ENCODE measurements around the gene C22orf23.

Gene C22orf23

GRCh38 chr22:37971475-37972434 lies 18.4 kb upstream of the C22orf23 start:
- H3K36me3 ChIP-seq (ENCODE audit: control insufficient read depth, insufficient read depth, low read length): no peaks in the 10 kb centered on the region
- TF ChIP-seq, protein P1, sequence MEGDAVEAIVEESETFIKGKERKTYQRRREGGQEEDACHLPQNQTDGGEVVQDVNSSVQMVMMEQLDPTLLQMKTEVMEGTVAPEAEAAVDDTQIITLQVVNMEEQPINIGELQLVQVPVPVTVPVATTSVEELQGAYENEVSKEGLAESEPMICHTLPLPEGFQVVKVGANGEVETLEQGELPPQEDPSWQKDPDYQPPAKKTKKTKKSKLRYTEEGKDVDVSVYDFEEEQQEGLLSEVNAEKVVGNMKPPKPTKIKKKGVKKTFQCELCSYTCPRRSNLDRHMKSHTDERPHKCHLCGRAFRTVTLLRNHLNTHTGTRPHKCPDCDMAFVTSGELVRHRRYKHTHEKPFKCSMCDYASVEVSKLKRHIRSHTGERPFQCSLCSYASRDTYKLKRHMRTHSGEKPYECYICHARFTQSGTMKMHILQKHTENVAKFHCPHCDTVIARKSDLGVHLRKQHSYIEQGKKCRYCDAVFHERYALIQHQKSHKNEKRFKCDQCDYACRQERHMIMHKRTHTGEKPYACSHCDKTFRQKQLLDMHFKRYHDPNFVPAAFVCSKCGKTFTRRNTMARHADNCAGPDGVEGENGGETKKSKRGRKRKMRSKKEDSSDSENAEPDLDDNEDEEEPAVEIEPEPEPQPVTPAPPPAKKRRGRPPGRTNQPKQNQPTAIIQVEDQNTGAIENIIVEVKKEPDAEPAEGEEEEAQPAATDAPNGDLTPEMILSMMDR (IDR thresholded peaks at IDR 0.05): no peak
- no peaks in the 10 kb centered on the region for H3K79me2 ChIP-seq
- no peak overlapping the region for H2AFZ ChIP-seq
- H3K9me3 ChIP-seq (ENCODE audit: control insufficient read depth, low read length): no peaks in the 10 kb centered on the region
- H3K27ac ChIP-seq: no peak overlapping the region
- no peaks in the 10 kb centered on the region for H3K27me3 ChIP-seq (ENCODE audit: control insufficient read depth, insufficient read depth, low read length)
- H3K9ac ChIP-seq: no peak overlapping the region
- H3K4me3 ChIP-seq (ENCODE audit: low read depth, low read length): no peak overlapping the region
- no peak overlapping the region for H3K4me2 ChIP-seq (ENCODE audit: low read length)
- H3K4me1 ChIP-seq: no peaks in the 10 kb centered on the region

- TF ChIP-seq, protein P1 (IDR thresholded peaks at IDR 0.05): no peak
- Histone ChIP-seq H3K36me3 (ENCODE audit: control insufficient read depth, insufficient read depth, low read length) (no peaks in the 10 kb centered on the region), H3K4me3 (ENCODE audit: low read depth, low read length) (no peak overlapping the region), H3K9ac (no peak overlapping the region), H3K27ac (no peak overlapping the region), H3K4me1 (no peaks in the 10 kb centered on the region), H2AFZ (no peak overlapping the region), H3K79me2 (no peaks in the 10 kb centered on the region), H3K27me3 (ENCODE audit: control insufficient read depth, insufficient read depth, low read length) (no peaks in the 10 kb centered on the region), H3K9me3 (ENCODE audit: control insufficient read depth, low read length) (no peaks in the 10 kb centered on the region), H3K4me2 (ENCODE audit: low read length) (no peak overlapping the region)
Measured at GRCh38 chr22:37970864-37971263, 17.5 kb upstream of the C22orf23 start.

GRCh38 chr22:37968452-37969251 lies 15.3 kb upstream of the C22orf23 start:
- H3K4me1 ChIP-seq: no peaks in the 10 kb centered on the region
- no peak overlapping the region for H3K4me2 ChIP-seq (ENCODE audit: low read length)
- no peaks in the 10 kb centered on the region for H3K9me3 ChIP-seq (ENCODE audit: control insufficient read depth, low read length)
- no peaks in the 10 kb centered on the region for H3K79me2 ChIP-seq
- no peak overlapping the region for H2AFZ ChIP-seq
- TF ChIP-seq, protein P1 (IDR thresholded peaks at IDR 0.05): no peak
- no peaks in the 10 kb centered on the region for H3K36me3 ChIP-seq (ENCODE audit: control insufficient read depth, insufficient read depth, low read length)
- no peaks in the 10 kb centered on the region for H3K27me3 ChIP-seq (ENCODE audit: control insufficient read depth, insufficient read depth, low read length)
- no peak overlapping the region for H3K9ac ChIP-seq
- H3K27ac ChIP-seq: no peak overlapping the region
- H3K4me3 ChIP-seq (ENCODE audit: low read depth, low read length): no peak overlapping the region

DNA sequence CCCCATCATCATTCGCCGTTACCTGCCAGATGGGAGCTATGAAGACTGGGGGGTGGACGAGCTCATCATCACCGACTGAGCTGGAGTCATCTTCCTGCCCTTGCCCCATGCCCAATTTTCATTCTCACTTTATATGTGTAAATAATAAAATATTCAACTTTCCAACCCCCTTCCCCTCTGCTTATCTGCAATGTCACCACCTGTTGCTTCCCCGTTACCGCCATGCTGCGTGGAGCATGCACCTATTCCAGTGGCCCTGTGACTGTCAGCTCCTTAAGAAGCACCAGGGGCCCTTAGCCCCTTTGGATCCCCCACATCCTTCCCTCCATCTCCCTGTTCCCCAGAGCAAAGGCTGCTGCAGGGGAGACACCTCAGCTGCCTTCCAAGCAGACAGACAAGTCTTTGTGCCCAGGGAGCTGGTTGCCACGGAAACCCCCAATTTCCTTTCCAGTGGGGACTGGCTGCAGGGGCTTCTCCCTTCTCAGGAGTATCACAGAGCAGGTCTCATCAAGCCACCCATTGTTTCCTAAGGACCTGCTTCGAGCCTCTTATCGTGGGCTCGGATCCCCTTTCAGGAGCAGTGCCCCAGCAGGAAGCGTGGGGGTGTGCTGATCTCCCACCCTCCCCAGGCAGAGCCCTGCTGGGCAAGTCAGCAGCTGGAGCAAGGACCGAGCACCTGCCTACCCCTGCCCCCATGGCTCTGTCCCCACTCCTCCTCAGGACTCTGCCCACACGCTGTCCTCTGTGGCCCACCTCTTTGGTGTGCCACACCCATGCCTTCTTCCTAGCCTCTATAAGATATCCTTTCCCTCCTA lies 14.4 kb upstream of the C22orf23 start:
- Histone ChIP-seq H3K27me3 (ENCODE audit: control insufficient read depth, insufficient read depth, low read length) (no peaks in the 10 kb centered on the region), H3K27ac (no peak overlapping the region), H3K36me3 (ENCODE audit: control insufficient read depth, insufficient read depth, low read length) (no peaks in the 10 kb centered on the region), H3K9ac (no peak overlapping the region), H2AFZ (no peak overlapping the region), H3K4me2 (ENCODE audit: low read length) (no peak overlapping the region), H3K79me2 (no peaks in the 10 kb centered on the region), H3K9me3 (ENCODE audit: control insufficient read depth, low read length) (no peaks in the 10 kb centered on the region), H3K4me1 (no peaks in the 10 kb centered on the region), H3K4me3 (ENCODE audit: low read depth, low read length) (no peak overlapping the region)
- TF ChIP-seq, protein P1 (IDR thresholded peaks at IDR 0.05): no peak
